HCT116 (cell line): ENCODE data around the gene HOXD8. TPM values are rescaled to one million over a fixed set of nuclear protein-coding genes. Genes with fewer than 3 reads are reported as not detected.

Experiments used
- ATAC-seq: fragments of 200-7000 bp; cut with Tn5 transposase; 2 replicates; pipeline ENCODE4 v1.9.1; 2020; ENCODE audit warnings: mild to moderate bottlenecking, moderate library complexity
- BruUV-seq: library from RNA; stranded (reverse); fragments of 400-500 nt; replicated peaks from 2 replicates; lab custom pipeline; 2021; lab: Mats Ljungman, UMichigan
- CTCF ChIA-PET: fragments of 300-600 bp; sonication (Branson Sonifier 250); formaldehyde crosslinking; loops from one replicate; lab custom pipeline; 2021; ENCODE audit warnings: antibody characterized with exemption; lab: Charles Lee
- POLR2A ChIA-PET: fragments of 300-600, 350-600 bp; sonication (Branson Sonifier 250); formaldehyde crosslinking; loops from one replicate; lab custom pipeline; 2021; ENCODE audit warnings: antibody characterized with exemption; lab: Charles Lee
- RAD21 ChIA-PET, 2 experiments: fragments of 300-600 bp; sonication (Branson Sonifier 250); formaldehyde crosslinking; loops; one replicate each; lab custom pipeline; 2023; ENCODE audit warnings: low total read pairs in 2 of 2; ENCODE audit not compliant: uncharacterized antibody in 2 of 2, unreplicated experiment in 2 of 2, low non-redundant PET in 1 of 2; lab: Charles Lee
- DNase-seq: peaks from one replicate; pipeline ENCODE4 v3.0.0-alpha.2; 2010; ENCODE audit warnings: low read depth, low spot score
- H2AFZ ChIP-seq: fragments of 200-600 bp; shearing (Covaris generic), sonication (generic); 2 replicates; pipeline ENCODE4 v1.6.1; 2017; ENCODE audit warnings: low read depth, mixed run types, mixed read lengths, antibody characterized with exemption, low read length; ENCODE audit not compliant: poor library complexity, severe bottlenecking
- H3K27ac ChIP-seq: 2 replicates; pipeline ENCODE4 v1.5.1; 2012; ENCODE audit warnings: low read depth, low read length
- H3K27me3 ChIP-seq: fragments of 200-600 bp; sonication (generic); 2 replicates; pipeline ENCODE4 v1.6.1; 2016; ENCODE audit warnings: mixed run types, low read length, mixed read lengths; ENCODE audit not compliant: insufficient read depth
- H3K36me3 ChIP-seq, 2 experiments: fragments of 200-500 bp in 1 of 2; fragments of 200-600 bp in 1 of 2; sonication (Bioruptor generic) in 1 of 2; sonication (generic) in 1 of 2; 2 replicates each; pipeline versions ENCODE4 v1.5.1 to v1.6.1; 2014 to 2016; ENCODE audit warnings: low read length in 2 of 2, inconsistent platforms in 1 of 2, mixed read lengths in 1 of 2, mixed run types in 1 of 2; ENCODE audit not compliant: insufficient read depth in 2 of 2, control insufficient read depth in 1 of 2
- H3K4me1 ChIP-seq, 2 experiments: fragments of 200-600 bp in 1 of 2; sonication (generic) in 1 of 2; 2 replicates each; pipeline versions ENCODE4 v1.5.1 to v1.6.1; 2012 to 2017; ENCODE audit warnings: low read length in 2 of 2, inconsistent platforms in 1 of 2, mild to moderate bottlenecking in 1 of 2, mixed read lengths in 1 of 2, mixed run types in 1 of 2, moderate library complexity in 1 of 2; ENCODE audit not compliant: insufficient read depth in 2 of 2, control insufficient read depth in 1 of 2
- H3K4me2 ChIP-seq: fragments of 200-600 bp; sonication (generic); 2 replicates; pipeline ENCODE4 v1.6.1; 2017; ENCODE audit warnings: mixed run types, low read length, mixed read lengths
- H3K4me3 ChIP-seq, 2 experiments: fragments of 200-600 bp in 1 of 2; sonication (generic) in 1 of 2; replicated peaks in 1 of 2; 2 replicates each; pipeline ENCODE4 v1.5.1; 2011 to 2016; ENCODE audit warnings: low read length in 2 of 2, control low read depth in 1 of 2, low read depth in 1 of 2, mild to moderate bottlenecking in 1 of 2, mixed read lengths in 1 of 2, mixed run types in 1 of 2
- H3K79me2 ChIP-seq: fragments of 200-600 bp; sonication (generic); 2 replicates; pipeline ENCODE4 v1.6.1; 2017; ENCODE audit warnings: mild to moderate bottlenecking, mixed run types, low read length, moderate library complexity, mixed read lengths; ENCODE audit not compliant: insufficient read depth
- H3K9ac ChIP-seq: fragments of 200-600 bp; sonication (generic); 2 replicates; pipeline ENCODE4 v1.6.1; 2016; ENCODE audit warnings: low read length, mixed read lengths
- H3K9me2 ChIP-seq: fragments of 200-600 bp; sonication (generic), shearing (Covaris generic); 2 replicates; pipeline ENCODE4 v1.6.1; 2017; ENCODE audit warnings: mixed run types, mild to moderate bottlenecking, moderate library complexity; ENCODE audit not compliant: insufficient read depth
- H3K9me3 ChIP-seq, 2 experiments: fragments of 200-500 bp in 1 of 2; fragments of 200-600 bp in 1 of 2; sonication (Bioruptor generic) in 1 of 2; sonication (generic) in 1 of 2; 2 replicates each; pipeline ENCODE4 v1.6.1; 2014 to 2017; ENCODE audit warnings: low read length in 2 of 2, mixed read lengths in 2 of 2, inconsistent platforms in 1 of 2, low read depth in 1 of 2, mild to moderate bottlenecking in 1 of 2, mixed run types in 1 of 2, moderate library complexity in 1 of 2; ENCODE audit not compliant: control insufficient read depth in 1 of 2, insufficient read depth in 1 of 2
- H4K20me1 ChIP-seq: fragments of 200-600 bp; sonication (generic), shearing (Covaris generic); 2 replicates; pipeline ENCODE4 v1.6.1; 2017; ENCODE audit warnings: mixed run types, mild to moderate bottlenecking, moderate library complexity; ENCODE audit not compliant: insufficient read depth
- ATF3 ChIP-seq: IDR thresholded peaks from 2 replicates; pipeline ENCODE4 v1.6.1; 2012
- CEBPB ChIP-seq: IDR thresholded peaks from 2 replicates; pipeline ENCODE4 v1.6.1; 2012; ENCODE audit warnings: low read depth
- CTCF ChIP-seq, 3 experiments: fragments of 200-600 bp in 1 of 3; sonication (generic) in 1 of 3; IDR thresholded peaks in 2 of 3; conservative IDR thresholded peaks in 1 of 3; 2 replicates each; pipeline ENCODE4 v1.5.1; 2012 to 2017; ENCODE audit warnings: low read depth in 2 of 3, low read length in 2 of 3, antibody characterized with exemption in 1 of 3, borderline replicate concordance in 1 of 3, control low read depth in 1 of 3, mild to moderate bottlenecking in 1 of 3, mixed read lengths in 1 of 3, mixed run types in 1 of 3, moderate library complexity in 1 of 3; ENCODE audit not compliant: insufficient read depth in 1 of 3
- EGR1 ChIP-seq: IDR thresholded peaks from 2 replicates; pipeline ENCODE4 v1.6.1; 2012; ENCODE audit warnings: low read depth
- FOSL1 ChIP-seq: IDR thresholded peaks from 2 replicates; pipeline ENCODE4 v1.6.1; 2012; ENCODE audit warnings: low read depth
- JUND ChIP-seq: IDR thresholded peaks from 2 replicates; pipeline ENCODE4 v1.6.1; 2012
- MAX ChIP-seq: IDR thresholded peaks from 2 replicates; pipeline ENCODE4 v1.6.1; 2012
- POLR2A ChIP-seq: IDR thresholded peaks from 2 replicates; pipeline ENCODE4 v1.7.0; 2011; ENCODE audit warnings: borderline replicate concordance; ENCODE audit not compliant: insufficient read depth, insufficient read length; ENCODE audit errors: extremely low read depth
- POLR2AphosphoS5 ChIP-seq: IDR thresholded peaks from 2 replicates; pipeline ENCODE4 v1.6.1; 2011; ENCODE audit warnings: mild to moderate bottlenecking, low read depth, low read length, moderate library complexity
- SIN3A ChIP-seq: IDR thresholded peaks from 2 replicates; pipeline ENCODE4 v1.6.1; 2012; ENCODE audit warnings: low read depth
- SP1 ChIP-seq: IDR thresholded peaks from 2 replicates; pipeline ENCODE4 v1.6.1; 2012; ENCODE audit warnings: low read depth
- TCF7L2 ChIP-seq: IDR thresholded peaks from 2 replicates; pipeline ENCODE4 v1.7.0; 2011; ENCODE audit warnings: borderline replicate concordance, inconsistent platforms; ENCODE audit not compliant: insufficient read depth, insufficient read length; ENCODE audit errors: extremely low read depth
- YY1 ChIP-seq: IDR thresholded peaks from 2 replicates; pipeline ENCODE4 v1.6.1; 2011; ENCODE audit warnings: low read length, low read depth, moderate library complexity, mild to moderate bottlenecking; ENCODE audit not compliant: insufficient replicate concordance; ENCODE audit errors: extremely low read depth
- intact Hi-C: fragments of 100-400 bp; cut with micrococcal nuclease; formaldehyde crosslinking; loops from 2 replicates; pipeline ENCODE4 v1.10.0; 2022
- total RNA-seq: library from RNA; stranded (reverse); gene quantifications from one replicate; pipeline ENCODE4 v1.2.1, GENCODE V29; 2021; ENCODE audit not compliant: unreplicated experiment

Gene HOXD8
- total RNA-seq, 1 experiment from 2014 or later: 6.0 TPM

- no peak for ATAC-seq
- intact Hi-C loops: no loop called here
- CTCF ChIA-PET: no interaction called here
Observed at GRCh38 chr2:176170602-176171305, 41.2 kb downstream of the HOXD8 start.

More at GRCh38 chr2:176170602-176171305, 41.2 kb downstream of the HOXD8 start:
- H3K4me1 ChIP-seq: no peaks in the 10 kb centered on the region
- H3K9ac ChIP-seq: no peak overlapping the region
- no peaks in the 10 kb centered on the region for H3K36me3 ChIP-seq
- no peaks in the 10 kb centered on the region for H3K27me3 ChIP-seq
- no peak overlapping the region for H2AFZ ChIP-seq
- ChIA-PET RAD21 (no interaction called here), POLR2A (no interaction called here)
- DNase-seq: no peak
- BruUV-seq: no TSS peak
- H3K27ac ChIP-seq: no peak overlapping the region
- no peak overlapping the region for H3K4me3 ChIP-seq
- no peak for TF ChIP-seq SP1
- TF ChIP-seq EGR1: no peak
- TF ChIP-seq CEBPB: no peak
- TF ChIP-seq JUND: no peak
- no peak for TF ChIP-seq SIN3A
- TF ChIP-seq YY1: no peak
- no peak for TF ChIP-seq TCF7L2
- no peak for TF ChIP-seq FOSL1
- no peak for TF ChIP-seq MAX
- no peak for TF ChIP-seq CTCF (IDR thresholded peaks at IDR 0.05 in 2 of 3, conservative IDR thresholded peaks at IDR 0.05 in 1 of 3; ENCODE audit: borderline replicate concordance in 1 of 3, insufficient read depth in 1 of 3, low read depth in 2 of 3, low read length in 2 of 3)
- TF ChIP-seq POLR2A: no peak
- no peak for TF ChIP-seq POLR2AphosphoS5
- TF ChIP-seq ATF3: no peak
- H3K9me2 ChIP-seq: no peaks in the 10 kb centered on the region
- no peaks in the 10 kb centered on the region for H3K9me3 ChIP-seq
- H3K4me2 ChIP-seq: no peak overlapping the region
- no peaks in the 10 kb centered on the region for H3K79me2 ChIP-seq
- no peaks in the 10 kb centered on the region for H4K20me1 ChIP-seq
